ENCODE data around the gene CLSTN2. TPM values are rescaled to one million over a fixed set of nuclear protein-coding genes. Genes with fewer than 3 reads are reported as not detected.
A peak's percentile ranks its signal among the peaks of the same experiment; 100 is the strongest.

CLSTN2 gene
- total and polyA plus RNA-seq, 2 of the 13 experiments (the other 11 are each of a cell fraction or from before 2014, with no cell fraction given), result not detected

DNA sequence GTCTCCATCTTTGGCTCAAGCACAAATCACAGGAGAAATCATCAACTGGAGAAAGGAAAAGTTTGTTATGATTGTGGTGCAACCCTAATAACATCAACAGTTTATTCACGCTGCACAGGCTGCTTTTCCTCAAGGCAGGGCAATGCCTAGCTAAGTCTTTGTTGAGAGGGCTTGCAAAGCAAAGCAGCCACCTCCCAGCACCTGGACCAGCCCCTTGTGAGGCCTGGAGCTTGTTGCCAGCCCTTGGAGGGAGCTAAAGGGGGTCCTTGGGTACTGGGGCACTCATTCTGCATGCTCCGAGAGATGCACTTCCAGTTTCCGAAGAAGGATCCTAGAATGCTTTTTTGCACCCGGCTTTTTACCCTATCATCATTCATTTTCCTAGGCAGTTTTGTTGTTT, 288.2 kb downstream of the CLSTN2 start (continued):
- TF ChIP-seq, protein P1, sequence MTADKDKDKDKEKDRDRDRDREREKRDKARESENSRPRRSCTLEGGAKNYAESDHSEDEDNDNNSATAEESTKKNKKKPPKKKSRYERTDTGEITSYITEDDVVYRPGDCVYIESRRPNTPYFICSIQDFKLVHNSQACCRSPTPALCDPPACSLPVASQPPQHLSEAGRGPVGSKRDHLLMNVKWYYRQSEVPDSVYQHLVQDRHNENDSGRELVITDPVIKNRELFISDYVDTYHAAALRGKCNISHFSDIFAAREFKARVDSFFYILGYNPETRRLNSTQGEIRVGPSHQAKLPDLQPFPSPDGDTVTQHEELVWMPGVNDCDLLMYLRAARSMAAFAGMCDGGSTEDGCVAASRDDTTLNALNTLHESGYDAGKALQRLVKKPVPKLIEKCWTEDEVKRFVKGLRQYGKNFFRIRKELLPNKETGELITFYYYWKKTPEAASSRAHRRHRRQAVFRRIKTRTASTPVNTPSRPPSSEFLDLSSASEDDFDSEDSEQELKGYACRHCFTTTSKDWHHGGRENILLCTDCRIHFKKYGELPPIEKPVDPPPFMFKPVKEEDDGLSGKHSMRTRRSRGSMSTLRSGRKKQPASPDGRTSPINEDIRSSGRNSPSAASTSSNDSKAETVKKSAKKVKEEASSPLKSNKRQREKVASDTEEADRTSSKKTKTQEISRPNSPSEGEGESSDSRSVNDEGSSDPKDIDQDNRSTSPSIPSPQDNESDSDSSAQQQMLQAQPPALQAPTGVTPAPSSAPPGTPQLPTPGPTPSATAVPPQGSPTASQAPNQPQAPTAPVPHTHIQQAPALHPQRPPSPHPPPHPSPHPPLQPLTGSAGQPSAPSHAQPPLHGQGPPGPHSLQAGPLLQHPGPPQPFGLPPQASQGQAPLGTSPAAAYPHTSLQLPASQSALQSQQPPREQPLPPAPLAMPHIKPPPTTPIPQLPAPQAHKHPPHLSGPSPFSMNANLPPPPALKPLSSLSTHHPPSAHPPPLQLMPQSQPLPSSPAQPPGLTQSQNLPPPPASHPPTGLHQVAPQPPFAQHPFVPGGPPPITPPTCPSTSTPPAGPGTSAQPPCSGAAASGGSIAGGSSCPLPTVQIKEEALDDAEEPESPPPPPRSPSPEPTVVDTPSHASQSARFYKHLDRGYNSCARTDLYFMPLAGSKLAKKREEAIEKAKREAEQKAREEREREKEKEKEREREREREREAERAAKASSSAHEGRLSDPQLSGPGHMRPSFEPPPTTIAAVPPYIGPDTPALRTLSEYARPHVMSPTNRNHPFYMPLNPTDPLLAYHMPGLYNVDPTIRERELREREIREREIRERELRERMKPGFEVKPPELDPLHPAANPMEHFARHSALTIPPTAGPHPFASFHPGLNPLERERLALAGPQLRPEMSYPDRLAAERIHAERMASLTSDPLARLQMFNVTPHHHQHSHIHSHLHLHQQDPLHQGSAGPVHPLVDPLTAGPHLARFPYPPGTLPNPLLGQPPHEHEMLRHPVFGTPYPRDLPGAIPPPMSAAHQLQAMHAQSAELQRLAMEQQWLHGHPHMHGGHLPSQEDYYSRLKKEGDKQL (CRISPR knock-in tag; IDR thresholded peaks at IDR 0.05; ENCODE audit: low read depth), result no peak
- TF ChIP-seq SNAI1 (CRISPR knock-in tag; IDR thresholded peaks at IDR 0.05; ENCODE audit: borderline replicate concordance) (no peak), NFE2L2 (IDR thresholded peaks at IDR 0.05; ENCODE audit: low read length) (no peak), ZEB1 (IDR thresholded peaks at IDR 0.05; ENCODE audit: insufficient replicate concordance, low read depth) (no peak), ZSCAN12 (CRISPR knock-in tag; IDR thresholded peaks at IDR 0.05) (no peak), DNMT1 (CRISPR knock-in tag; IDR thresholded peaks at IDR 0.05) (no peak), ZNF501 (CRISPR knock-in tag; IDR thresholded peaks at IDR 0.05) (no peak), CC2D1A (CRISPR knock-in tag; IDR thresholded peaks at IDR 0.05) (no peak), ASH2L (IDR thresholded peaks at IDR 0.05; ENCODE audit: insufficient read length, low read depth, low read length) (no peak)

DNA sequence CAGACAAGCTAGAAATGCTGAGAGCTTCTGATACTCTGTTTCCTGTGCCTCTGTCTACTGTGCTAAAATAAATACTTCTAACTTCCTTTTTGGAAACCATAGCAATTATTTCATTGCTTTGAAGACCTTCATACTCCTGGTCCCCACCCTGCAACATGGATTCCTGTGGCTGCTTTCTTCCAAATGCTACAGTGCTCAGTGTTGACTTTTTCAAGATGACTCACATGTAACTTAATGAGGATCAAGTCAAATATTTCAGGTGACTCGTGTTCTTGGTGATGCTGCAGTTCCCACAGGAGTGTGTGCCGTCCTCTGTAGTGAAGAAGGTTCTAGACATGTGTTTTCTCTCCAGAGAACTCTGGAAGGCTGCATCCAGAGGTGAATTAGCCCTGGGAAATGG, 288.6 kb downstream of the CLSTN2 start:
- Histone ChIP-seq H3K9ac (ENCODE audit: insufficient read depth, low read depth, low read length) (no peak overlapping the region), H3K27me3 (ENCODE audit: control insufficient read depth in 1 of 2, insufficient read depth in 2 of 2, low read length in 2 of 2) (no peaks in the 10 kb centered on the region), H3K9me3 (ENCODE audit: low read length) (no peaks in the 10 kb centered on the region; the same call in 1 of the 2 replicates), H3K4me2 (ENCODE audit: low read depth, low read length) (no peak overlapping the region), H2AFZ (ENCODE audit: low read length) (no peak overlapping the region), H3K4me3 (replicated peaks in 1 of 3; ENCODE audit: insufficient read depth in 1 of 3, low read depth in 2 of 3, low read length in 3 of 3) (no peak overlapping the region), H4K20me1 (ENCODE audit: insufficient read depth, low read length) (no peaks in the 10 kb centered on the region), H3K27ac (ENCODE audit: extremely low read length, insufficient read depth, low read length) (no peak overlapping the region), H3K4me1 (ENCODE audit: insufficient read depth, low read length) (no peaks in the 10 kb centered on the region), H3K79me2 (ENCODE audit: insufficient read depth, low read length) (no peaks in the 10 kb centered on the region), H3K36me3 (replicated peaks in 1 of 2; ENCODE audit: control insufficient read depth in 1 of 2, insufficient read depth in 2 of 2, low read length in 2 of 2) (no peaks in the 10 kb centered on the region)
- no peak for ATAC-seq
- no TSS peak for BruUV-seq (replicated peaks)
- WGBS (ENCODE audit: low lambda C conversion rate), result 0% methylated on average over 2 of the region's 2 CpGs
- FAIRE-seq, result no peak
- POLR2A ChIA-PET, result no interaction called here
- in situ Hi-C loops (cut with HindIII; ENCODE audit: extremely low pct_ligation_motif_present, low pct_unique_long_range_greater_than_20kb) (no loop called here), intact Hi-C loops (cut with micrococcal nuclease; ENCODE audit: unreplicated experiment) (no loop called here)
- CTCF ChIA-PET (ENCODE audit: low intra/inter-chr PET ratio, low total read pairs), result no interaction called here
- peak; percentile 10 for DNase-seq (ENCODE audit: low spot score)
- TF ChIP-seq FOXM1 (CRISPR knock-in tag; IDR thresholded peaks at IDR 0.05) (no peak), CHD2 (IDR thresholded peaks at IDR 0.05; ENCODE audit: low read depth, low read length) (no peak), ZNF672 (CRISPR knock-in tag; IDR thresholded peaks at IDR 0.05) (no peak), ZNF274 (CRISPR knock-in tag; IDR thresholded peaks at IDR 0.05) (no peak), ZNF670 (CRISPR knock-in tag; IDR thresholded peaks at IDR 0.05; ENCODE audit: borderline replicate concordance) (no peak), NR2F2 (IDR thresholded peaks at IDR 0.05; ENCODE audit: borderline replicate concordance, low read depth) (no peak), KLF12 (CRISPR knock-in tag; IDR thresholded peaks at IDR 0.05; ENCODE audit: borderline replicate concordance) (no peak), EEA1 (CRISPR knock-in tag; IDR thresholded peaks at IDR 0.05; ENCODE audit: borderline replicate concordance) (no peak), THAP11 (CRISPR knock-in tag; IDR thresholded peaks at IDR 0.05) (no peak)
- TF ChIP-seq, protein P2, sequence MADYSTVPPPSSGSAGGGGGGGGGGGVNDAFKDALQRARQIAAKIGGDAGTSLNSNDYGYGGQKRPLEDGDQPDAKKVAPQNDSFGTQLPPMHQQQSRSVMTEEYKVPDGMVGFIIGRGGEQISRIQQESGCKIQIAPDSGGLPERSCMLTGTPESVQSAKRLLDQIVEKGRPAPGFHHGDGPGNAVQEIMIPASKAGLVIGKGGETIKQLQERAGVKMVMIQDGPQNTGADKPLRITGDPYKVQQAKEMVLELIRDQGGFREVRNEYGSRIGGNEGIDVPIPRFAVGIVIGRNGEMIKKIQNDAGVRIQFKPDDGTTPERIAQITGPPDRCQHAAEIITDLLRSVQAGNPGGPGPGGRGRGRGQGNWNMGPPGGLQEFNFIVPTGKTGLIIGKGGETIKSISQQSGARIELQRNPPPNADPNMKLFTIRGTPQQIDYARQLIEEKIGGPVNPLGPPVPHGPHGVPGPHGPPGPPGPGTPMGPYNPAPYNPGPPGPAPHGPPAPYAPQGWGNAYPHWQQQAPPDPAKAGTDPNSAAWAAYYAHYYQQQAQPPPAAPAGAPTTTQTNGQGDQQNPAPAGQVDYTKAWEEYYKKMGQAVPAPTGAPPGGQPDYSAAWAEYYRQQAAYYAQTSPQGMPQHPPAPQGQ (CRISPR knock-in tag; IDR thresholded peaks at IDR 0.05; ENCODE audit: borderline replicate concordance), result no peak
